ENCODE data around the gene ZDHHC14. TPM values are rescaled to one million over a fixed set of nuclear protein-coding genes. Genes with fewer than 3 reads are reported as not detected.

ZDHHC14 gene
- total and polyA plus RNA-seq, 2 of the 8 experiments (the other 6 are each of a cell fraction or from before 2014, with no cell fraction given) = 2.9 to 5.3 TPM

DNA sequence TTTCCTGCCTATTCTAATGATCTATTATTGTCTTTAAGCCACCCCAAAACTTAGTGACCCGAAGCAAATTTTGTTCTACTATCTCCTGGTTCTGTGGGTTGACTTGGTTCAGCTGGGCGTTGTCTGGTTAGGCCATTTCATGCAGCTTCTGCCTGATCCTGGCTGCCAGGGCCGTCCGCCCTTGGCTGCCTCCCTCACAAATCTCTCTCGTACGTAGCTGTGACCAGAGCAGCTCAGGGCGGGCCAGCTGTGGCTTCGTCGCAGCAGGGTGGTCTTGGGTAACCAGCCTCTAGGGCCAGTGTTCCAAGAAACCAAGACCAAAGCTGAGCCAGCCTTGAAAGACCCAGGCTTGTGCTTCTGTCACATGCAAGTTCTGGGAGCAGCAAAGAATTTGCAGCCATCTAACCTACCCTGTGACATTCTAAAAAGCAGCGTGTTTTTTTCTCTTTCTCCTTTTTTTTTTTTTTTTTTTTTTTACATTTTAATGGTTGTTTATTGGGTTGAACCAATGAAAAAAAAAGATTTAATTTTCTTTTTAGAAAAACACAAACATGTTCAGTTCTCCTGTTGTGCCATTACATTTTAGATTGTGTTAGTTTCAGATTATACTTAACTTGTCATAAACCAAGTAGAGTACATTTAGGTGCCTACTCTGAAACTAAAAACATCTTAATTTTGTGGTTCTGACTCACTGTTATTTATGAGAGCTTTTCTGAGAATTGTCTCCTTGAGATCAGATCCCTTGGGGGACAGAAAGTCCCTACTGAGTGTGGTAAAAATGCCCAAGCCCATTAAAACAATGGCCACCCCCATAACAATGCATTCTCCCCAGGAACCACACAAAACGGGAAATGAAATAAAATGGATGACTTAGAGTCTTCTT, 83.9 kb downstream of the ZDHHC14 start:
- DNase-seq (ENCODE audit: low read depth in 1 of 2, low spot score in 2 of 2) = no peak

More for the DNA sequence above, 83.9 kb downstream of the ZDHHC14 start:
- Histone ChIP-seq H3K9me3 (ENCODE audit: insufficient read depth in 2 of 2, low read depth in 1 of 2, low read length in 1 of 2) (no peaks in the 10 kb centered on the region), H2BK15ac (ENCODE audit: low read length) (0 out of 2 replicates have a peak overlapping the region, but pooled peaks have one; percentile 32), H3K4me2 (ENCODE audit: insufficient read depth in 1 of 2, low read depth in 2 of 2, low read length in 2 of 2) (no peak overlapping the region), H4K8ac (ENCODE audit: extremely low read depth, insufficient read depth, low read length) (peak overlapping the region; percentile 79), H3K9ac (replicated peaks in 1 of 4; ENCODE audit: extremely low read depth in 1 of 4, low read depth in 3 of 4, low read length in 3 of 4) (no peak overlapping the region), H3K18ac (ENCODE audit: extremely low read depth, low read length) (peak overlapping the region; percentile 97), H2BK12ac (ENCODE audit: low read depth, low read length) (peak overlapping the region; percentile 88; the same call in 1 of the 2 replicates), H3K23me2 (ENCODE audit: low read depth, low read length) (no peaks in the 10 kb centered on the region), H4K20me1 (replicated peaks in 1 of 2; ENCODE audit: control insufficient read depth in 1 of 2, insufficient read depth in 2 of 2, low read length in 2 of 2) (no peaks in the 10 kb centered on the region), H4K5ac (ENCODE audit: insufficient read length, low read depth, low read length) (peak overlapping the region; percentile 38), H3K14ac (ENCODE audit: insufficient read length) (no peak overlapping the region), H2BK20ac (ENCODE audit: low read length) (peak overlapping the region; percentile 87; the same call in 1 of the 2 replicates), H2AK5ac (ENCODE audit: low read depth, low read length) (no peak overlapping the region), H2BK120ac (replicated peaks; ENCODE audit: low read depth, low read length) (no peak overlapping the region), H3K79me1 (ENCODE audit: low read depth, low read length) (no peaks in the 10 kb centered on the region; the same call in 1 of the 2 replicates), H3K4me3 (ENCODE audit: extremely low read depth in 1 of 4, insufficient read depth in 2 of 4, low read depth in 3 of 4, low read length in 4 of 4) (no peak overlapping the region), H3K56ac (replicated peaks; ENCODE audit: insufficient read length, low read depth, low read length) (no peak overlapping the region), H2BK5ac (ENCODE audit: low read depth, low read length) (peak overlapping the region; percentile 19; the same call in 1 of the 2 replicates), H3K4me1 (replicated peaks in 1 of 4; ENCODE audit: control insufficient read depth in 3 of 4, insufficient read depth in 4 of 4, low read length in 3 of 4) (peaks cover 0 to 14% (median 0%) of the 10 kb centered on the region in 4 experiments; a peak in 6 of 7 replicates), H3K23ac (ENCODE audit: insufficient read length) (no peak overlapping the region), H3K79me2 (ENCODE audit: control insufficient read depth in 1 of 2, insufficient read depth in 2 of 2, low read length in 2 of 2) (no peaks in the 10 kb centered on the region), H3K27me3 (replicated peaks in 1 of 4; ENCODE audit: control insufficient read depth in 3 of 4, extremely low read depth in 1 of 4, insufficient read depth in 3 of 4, low read length in 3 of 4) (no peaks in the 10 kb centered on the region), H3K27ac (ENCODE audit: low read depth, low read length) (no peak overlapping the region), H4K91ac (replicated peaks; ENCODE audit: insufficient read length, low read length) (peak overlapping the region; percentile 39), H2AFZ (ENCODE audit: low read length) (no peak overlapping the region), H3K36me3 (ENCODE audit: control insufficient read depth in 2 of 4, insufficient read depth in 4 of 4, low read length in 3 of 4) (no peaks in the 10 kb centered on the region), H3K4ac (replicated peaks; ENCODE audit: insufficient read length, low read depth, low read length) (no peak overlapping the region)
- CTCF ChIA-PET (ENCODE audit: partially characterized antibody) = interaction anchor here (0.9 kb wide), 1 partner anchor 14 kb away, joined by 3 read pairs; no protein-coding TSS in a partner anchor
- POLR2A ChIA-PET (ENCODE audit: partially characterized antibody) = interaction anchor here (0.8 kb wide), 1 partner anchor 67 kb away, joined by 4 read pairs; no protein-coding TSS in a partner anchor
- 84% methylated on average over 11 of the region's 11 CpGs; no CpG with 5 or more reads in 1 of the 2 experiments for WGBS, 2 experiments (ENCODE audit: extremely low coverage in 1 of 2, insufficient coverage in 1 of 2, insufficient read length in 1 of 2, insufficient replicate concordance in 2 of 2, low coverage in 1 of 2, low lambda C conversion rate in 2 of 2, missing lambda C conversion rate in 1 of 2)
- TF ChIP-seq YY1 (IDR thresholded peaks at IDR 0.05; ENCODE audit: low read depth, low read length) (peak; percentile 30; the same call in 1 of the 2 replicates), KDM5A (IDR thresholded peaks at IDR 0.05; ENCODE audit: low read length) (no peak), RBBP5 (IDR thresholded peaks at IDR 0.05; ENCODE audit: borderline replicate concordance, low read depth, low read length) (no peak), POLR2A (IDR thresholded peaks at IDR 0.05; ENCODE audit: control extremely low read depth in 1 of 2, low read depth in 2 of 2, low read length in 2 of 2) (no peak)
- TF ChIP-seq, protein P1, sequence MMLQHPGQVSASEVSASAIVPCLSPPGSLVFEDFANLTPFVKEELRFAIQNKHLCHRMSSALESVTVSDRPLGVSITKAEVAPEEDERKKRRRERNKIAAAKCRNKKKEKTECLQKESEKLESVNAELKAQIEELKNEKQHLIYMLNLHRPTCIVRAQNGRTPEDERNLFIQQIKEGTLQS (IDR thresholded peaks at IDR 0.05; ENCODE audit: insufficient read depth, low read depth, low read length) = no peak
- TF ChIP-seq, protein P2, sequence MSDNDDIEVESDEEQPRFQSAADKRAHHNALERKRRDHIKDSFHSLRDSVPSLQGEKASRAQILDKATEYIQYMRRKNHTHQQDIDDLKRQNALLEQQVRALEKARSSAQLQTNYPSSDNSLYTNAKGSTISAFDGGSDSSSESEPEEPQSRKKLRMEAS (IDR thresholded peaks at IDR 0.05) = no peak
- FAIRE-seq = no peak
